HepG2 (cell line): ENCODE data around the gene C2orf81. TPM values are rescaled to one million over a fixed set of nuclear protein-coding genes. Genes with fewer than 3 reads are reported as not detected.

Experiments used
- CEBPB ChIP-seq: IDR thresholded peaks from 2 replicates; pipeline ENCODE4 v1.6.1; 2011; ENCODE audit warnings: low read depth, low read length, improper control_type of control experiment, borderline replicate concordance
- EHMT2 ChIP-seq: fragments of 200-600 bp; sonication (generic); IDR thresholded peaks from 2 replicates; pipeline ENCODE4 v1.7.0; 2017; ENCODE audit warnings: antibody characterized with exemption, low read depth, low read length, borderline replicate concordance
- FOSL2 ChIP-seq: sonication (generic); formaldehyde crosslinking; IDR thresholded peaks from 2 replicates; pipeline ENCODE4 v1.4.0; 2020; ENCODE audit warnings: missing genetic modification reagents
- GPN1 ChIP-seq: sonication (generic); formaldehyde crosslinking; IDR thresholded peaks from 2 replicates; pipeline ENCODE4 v1.5.1; 2020; ENCODE audit warnings: missing genetic modification reagents, borderline replicate concordance
- LCORL ChIP-seq, 2 experiments: fragments of 450-650 bp in 1 of 2; sonication (generic) in 1 of 2; formaldehyde crosslinking in 1 of 2; IDR thresholded peaks; 2 replicates each; pipeline versions ENCODE4 v1.5.0 to v1.6.1; 2017 to 2020; ENCODE audit warnings: antibody characterized with exemption in 1 of 2, missing genetic modification reagents in 1 of 2
- NFAT5 ChIP-seq: sonication (generic); formaldehyde crosslinking; IDR thresholded peaks from 2 replicates; pipeline ENCODE4 v1.4.0; 2020; ENCODE audit warnings: missing genetic modification reagents
- PHF21A ChIP-seq: sonication (generic); formaldehyde crosslinking; IDR thresholded peaks from 2 replicates; pipeline ENCODE4 v1.5.0; 2020; ENCODE audit warnings: mild to moderate bottlenecking, missing genetic modification reagents
- POLR2AphosphoS2 ChIP-seq: IDR thresholded peaks from 2 replicates; pipeline ENCODE4 v1.6.1; 2011; ENCODE audit warnings: low read depth, low read length, improper control_type of control experiment
- RNF219 ChIP-seq: sonication (generic); formaldehyde crosslinking; IDR thresholded peaks from 2 replicates; pipeline ENCODE4 v1.5.0; 2020; ENCODE audit warnings: mild to moderate bottlenecking, missing genetic modification reagents
- SMAD3 ChIP-seq: sonication (generic); formaldehyde crosslinking; IDR thresholded peaks from 2 replicates; pipeline ENCODE4 v1.4.0; 2020; ENCODE audit warnings: missing genetic modification reagents
- SP140L ChIP-seq: sonication (generic); formaldehyde crosslinking; IDR thresholded peaks from 2 replicates; pipeline ENCODE4 v1.4.0; 2020; ENCODE audit warnings: missing genetic modification reagents, borderline replicate concordance
- THAP8 ChIP-seq: sonication (generic); formaldehyde crosslinking; IDR thresholded peaks from 2 replicates; pipeline ENCODE4 v1.5.1; 2020; ENCODE audit warnings: missing genetic modification reagents, mild to moderate bottlenecking, borderline replicate concordance
- THYN1 ChIP-seq: sonication (generic); formaldehyde crosslinking; IDR thresholded peaks from 2 replicates; pipeline ENCODE4 v1.8.1; 2023; ENCODE audit warnings: low read depth, mild to moderate bottlenecking, moderate library complexity, missing genetic modification reagents, borderline replicate concordance
- ZNF317 ChIP-seq: sonication (generic); formaldehyde crosslinking; IDR thresholded peaks from 2 replicates; pipeline ENCODE4 v1.5.0; 2020; ENCODE audit warnings: mild to moderate bottlenecking, missing genetic modification reagents
- ZNF572 ChIP-seq: sonication (generic); formaldehyde crosslinking; IDR thresholded peaks from 2 replicates; pipeline ENCODE4 v1.5.1; 2020; ENCODE audit warnings: mild to moderate bottlenecking, missing genetic modification reagents
- ZNF672 ChIP-seq: sonication (generic); formaldehyde crosslinking; IDR thresholded peaks from 2 replicates; pipeline ENCODE4 v1.8.1; 2022; ENCODE audit warnings: missing genetic modification reagents
- ZNF691 ChIP-seq: sonication (generic); formaldehyde crosslinking; IDR thresholded peaks from 2 replicates; pipeline ENCODE4 v1.4.0; 2020; ENCODE audit warnings: missing genetic modification reagents, low read depth, mild to moderate bottlenecking, borderline replicate concordance
- ZSCAN12 ChIP-seq: sonication (generic); formaldehyde crosslinking; IDR thresholded peaks from 2 replicates; pipeline ENCODE4 v1.9.0; 2021; ENCODE audit warnings: mild to moderate bottlenecking, missing genetic modification reagents
- ZSCAN29 ChIP-seq: sonication (generic); formaldehyde crosslinking; conservative IDR thresholded peaks from 2 replicates; pipeline ENCODE4 v1.4.0; 2020; ENCODE audit warnings: mild to moderate bottlenecking, missing genetic modification reagents
- polyA plus RNA-seq, 8 experiments: library from polyadenylated mRNA; depleted of rRNA in 3 of 8; stranded (reverse) in 7 of 8; unstranded in 1 of 8; fragments of >200 nt; fragmentation: Illumina TruSeq in 4 of 8; extraction: Trizol in 4 of 8; gene quantifications; 2 replicates each; pipeline versions ENCODE4 v1.2.1 to v1.2.3, GENCODE V29; 2011 to 2016; ENCODE audit warnings: low read depth in 4 of 8, missing spikeins in 1 of 8, mixed read lengths in 1 of 8; ENCODE audit not compliant: insufficient read depth in 1 of 8
- total RNA-seq, 5 experiments: library from RNA; depleted of rRNA; stranded (reverse); fragments of >200 nt; fragmentation: Illumina TruSeq; extraction: Trizol; gene quantifications; 2 replicates each; pipeline ENCODE4 v1.2.3, GENCODE V29; 2016; ENCODE audit warnings: low read depth in 1 of 5

The C2orf81 gene
- total and polyA plus RNA-seq, 2 of the 13 experiments (the other 11 are each of a cell fraction or from before 2014, with no cell fraction given): 0.15 to 0.17 TPM

GRCh38 chr2:74447230-74447999, 26.0 kb upstream of the C2orf81 start (continued):
- TF ChIP-seq NFAT5 (CRISPR knock-in tag) (no peak), CEBPB (no peak), EHMT2 (peak; percentile 29; the same call in 1 of the 2 replicates), ZNF672 (CRISPR knock-in tag) (no peak), ZNF691 (CRISPR knock-in tag) (no peak), ZNF317 (CRISPR knock-in tag) (no peak), LCORL (IDR thresholded peaks at IDR 0.05) (peak; percentile 55), LCORL (CRISPR knock-in tag; IDR thresholded peaks at IDR 0.05) (peak; percentile 95), THAP8 (peak; percentile 67; the same call in 1 of the 2 replicates), ZSCAN12 (no peak), SP140L (no peak), ZNF572 (CRISPR knock-in tag) (no peak), PHF21A (CRISPR knock-in tag) (peak; percentile 77), THYN1 (no peak), POLR2AphosphoS2 (no peak), GPN1 (CRISPR knock-in tag) (no peak), RNF219 (CRISPR knock-in tag) (0 out of 2 replicates have a peak, but pooled peaks have one; percentile 32), SMAD3 (CRISPR knock-in tag) (peak; percentile 74; the same call in 1 of the 2 replicates), ZSCAN29 (CRISPR knock-in tag) (no peak), FOSL2 (peak; percentile 17; the same call in 1 of the 2 replicates)
